Suppressor macrophage (primary cell): Measurements from ENCODE around the gene PANX3.

Experiments
- DNase-seq, 4 experiments: peaks; one replicate each; pipeline ENCODE4 v3.0.0-alpha.2; 2020 to 2022

Gene PANX3

DNA sequence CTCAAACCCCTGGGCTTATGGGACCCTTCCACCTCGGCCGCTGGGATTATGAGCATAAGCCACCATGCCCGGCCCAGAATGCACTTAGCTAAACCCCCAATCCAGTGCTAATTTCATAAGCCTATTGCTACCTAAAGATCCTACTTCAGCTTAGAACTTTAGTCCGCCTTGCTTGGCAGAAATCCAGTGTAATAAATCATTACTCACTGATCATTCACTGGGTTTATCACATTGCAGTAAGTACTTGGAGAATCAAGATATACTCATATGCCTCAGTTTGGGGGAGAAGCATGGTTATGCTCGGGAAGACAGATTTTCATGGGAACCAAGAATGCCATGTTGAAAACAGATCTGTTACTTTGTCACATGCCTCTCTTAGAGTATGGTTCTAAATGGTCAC, 7.6 kb downstream of the PANX3 start:
- no peak for DNase-seq

DNA sequence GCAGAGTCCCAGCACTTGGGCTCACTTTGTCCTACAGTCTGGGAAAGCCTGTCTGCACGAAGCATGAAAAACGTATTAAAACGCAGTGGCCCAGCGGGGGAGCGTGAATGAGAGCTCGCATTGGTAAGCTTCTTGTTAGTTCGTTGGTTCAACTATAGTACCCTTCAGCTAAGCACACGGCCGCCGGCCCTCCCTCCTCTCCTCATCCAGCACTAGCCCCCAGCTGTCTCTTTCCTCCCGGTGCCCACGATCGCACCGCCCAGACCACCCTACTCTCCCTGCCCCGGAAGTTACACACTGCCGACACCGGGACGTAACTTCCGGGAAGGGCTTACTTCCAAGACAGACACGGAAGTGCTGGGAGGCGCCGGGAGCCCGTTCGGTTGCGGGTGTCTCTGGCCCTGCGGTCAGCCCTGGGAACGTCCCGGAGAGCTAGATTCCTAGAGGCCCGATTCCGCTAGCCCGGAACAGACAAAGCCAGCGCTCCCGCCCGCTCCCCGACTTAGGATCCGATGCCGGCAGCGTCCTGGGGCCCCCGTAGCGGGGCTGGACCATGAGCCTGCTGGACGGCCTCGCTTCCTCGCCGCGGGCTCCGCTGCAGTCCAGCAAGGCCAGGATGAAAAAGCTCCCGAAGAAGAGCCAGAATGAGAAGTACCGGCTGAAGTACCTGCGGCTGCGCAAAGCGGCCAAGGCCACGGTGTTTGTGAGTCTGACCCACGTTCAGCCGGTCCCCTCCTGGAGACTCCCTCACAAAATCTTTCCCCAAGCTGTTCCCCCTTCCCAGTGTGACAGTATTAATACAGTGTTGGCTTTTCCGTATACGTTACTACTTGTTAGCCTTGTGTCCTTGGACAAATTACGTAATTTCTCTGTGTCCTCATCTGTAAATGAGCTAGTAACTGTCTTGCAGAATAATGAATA, 11.6 kb downstream of the PANX3 start, which contains the start of gene TBRG1:
TSS of gene TBRG1 (plus strand) at position 334 of the 921 bp plus-strand sequence. CDS start at position 554, 220 bp downstream.
- peak; percentile 87 to 95 (median 94) for DNase-seq

DNA sequence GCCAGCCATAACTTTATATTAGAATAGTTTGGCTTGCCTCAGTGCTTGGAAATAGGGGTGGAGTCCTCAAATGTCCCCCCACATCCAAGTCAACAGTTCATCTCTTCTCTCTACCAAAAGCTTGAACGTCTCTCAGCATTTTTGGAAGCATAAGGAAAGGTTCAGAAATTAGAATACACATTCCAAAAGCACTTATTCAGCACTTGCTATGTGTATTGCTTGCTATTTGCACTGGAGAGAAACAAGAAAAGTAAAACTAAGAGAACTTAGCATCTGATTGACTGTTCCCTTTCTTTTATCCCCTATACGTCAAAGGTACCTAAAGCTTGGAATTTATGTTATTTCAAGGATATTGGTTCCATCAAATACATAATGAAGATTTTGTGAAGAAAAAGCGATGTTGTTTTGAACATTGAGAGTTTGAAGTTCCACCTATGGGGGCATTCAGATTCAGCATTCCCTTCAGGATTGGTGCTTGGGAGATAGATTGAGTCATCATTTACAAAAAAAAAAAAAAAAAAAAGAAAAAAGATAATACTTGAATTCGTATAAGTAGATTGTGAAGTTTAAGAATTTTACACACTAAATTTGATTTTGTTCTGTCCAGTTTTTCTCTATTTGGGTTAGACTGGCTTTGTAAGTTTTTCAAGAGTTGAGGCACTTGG, 12.8 kb downstream of the PANX3 start:
- DNase-seq, result no peak

DNA sequence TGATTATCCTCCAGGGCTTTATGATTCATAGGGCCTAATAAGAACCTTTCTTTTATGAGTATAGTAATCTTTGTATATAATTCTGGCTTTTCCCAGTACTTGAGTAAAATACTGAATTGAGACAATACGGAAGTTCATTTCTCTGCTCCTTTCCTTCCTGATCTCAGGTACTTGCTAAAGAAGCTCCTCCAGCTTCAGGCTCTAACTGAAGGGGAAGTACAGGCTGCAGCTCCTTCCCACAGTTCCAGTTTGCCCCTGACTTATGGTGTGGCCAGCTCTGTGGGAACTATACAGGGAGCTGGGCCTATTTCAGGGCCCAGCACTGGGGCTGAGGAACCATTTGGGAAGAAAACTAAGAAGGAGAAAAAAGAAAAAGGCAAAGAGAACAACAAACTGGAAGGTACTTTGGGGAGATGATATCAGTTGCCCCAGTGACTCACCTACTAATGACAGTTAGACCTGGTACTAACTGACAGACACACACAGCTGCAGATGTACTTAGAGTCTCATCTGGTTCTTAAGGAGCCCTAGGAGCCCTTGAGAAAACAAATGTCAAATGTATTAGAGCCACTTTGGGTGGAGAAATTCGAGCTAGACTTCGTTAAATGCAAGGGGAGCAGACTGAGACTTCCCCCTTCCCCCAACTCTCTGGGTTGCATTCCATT, 14.4 kb downstream of the PANX3 start:
- DNase-seq, result peak in 2 of 4 experiments; percentile 26

DNA sequence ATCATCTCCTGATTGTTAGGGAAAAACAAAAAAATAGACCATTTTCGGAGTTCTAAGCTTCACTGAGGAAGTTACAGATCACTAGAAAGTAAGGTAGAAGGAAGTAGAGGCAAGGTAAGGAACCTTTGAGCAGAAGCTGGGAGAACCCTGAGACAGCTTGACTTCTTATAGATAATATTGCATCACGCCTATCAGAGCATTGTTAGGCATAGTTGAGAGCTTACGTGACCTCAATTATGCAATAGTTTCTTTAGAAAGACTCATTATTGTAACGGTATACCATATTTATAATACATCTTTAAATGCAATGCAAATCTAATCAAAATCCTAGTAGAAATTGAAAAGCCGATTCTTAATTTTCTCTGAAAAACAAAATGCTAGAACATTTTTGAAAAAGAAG, 16.3 kb downstream of the PANX3 start:
- DNase-seq, result no peak

DNA sequence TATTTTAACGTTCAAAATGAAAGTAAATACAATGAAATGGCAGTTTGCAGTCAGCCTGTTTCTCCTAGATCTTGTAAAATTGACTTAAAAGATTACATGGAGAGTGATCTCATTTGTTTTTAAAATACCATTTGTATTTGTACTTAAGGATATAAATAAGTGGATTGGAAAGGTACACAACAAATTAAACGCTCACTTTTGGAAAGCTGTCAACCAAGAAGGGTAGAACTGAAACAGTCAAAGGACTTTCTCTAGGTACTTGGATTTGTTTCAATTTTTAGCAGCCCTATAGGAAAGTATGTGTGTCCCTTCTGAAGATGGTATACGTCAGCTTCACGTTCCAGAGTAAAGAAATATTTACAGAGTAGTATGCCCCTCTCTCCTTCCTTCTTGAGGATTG, 18.7 kb downstream of the PANX3 start:
- DNase-seq, result no peak

DNA sequence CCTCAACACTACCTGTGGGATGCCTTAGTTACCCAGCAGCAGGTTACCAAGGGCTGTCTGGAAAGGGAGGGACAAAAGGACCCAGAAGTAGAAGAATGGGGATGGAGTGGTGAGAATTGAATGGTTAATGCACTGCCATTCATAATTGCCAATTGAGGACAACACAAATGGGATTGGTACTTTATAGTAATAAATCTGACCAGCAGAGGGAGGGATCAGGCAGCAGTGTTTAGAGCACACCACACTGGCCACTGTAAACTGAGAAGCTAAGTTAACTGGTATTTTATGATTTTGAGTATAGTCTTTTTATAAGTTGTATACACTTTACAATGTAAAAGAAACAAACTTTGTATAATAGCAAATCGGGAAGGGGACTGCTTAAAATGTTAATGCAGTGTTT, 22.1 kb downstream of the PANX3 start:
- peak in 2 of 4 experiments; percentile 12 to 24 for DNase-seq

DNA sequence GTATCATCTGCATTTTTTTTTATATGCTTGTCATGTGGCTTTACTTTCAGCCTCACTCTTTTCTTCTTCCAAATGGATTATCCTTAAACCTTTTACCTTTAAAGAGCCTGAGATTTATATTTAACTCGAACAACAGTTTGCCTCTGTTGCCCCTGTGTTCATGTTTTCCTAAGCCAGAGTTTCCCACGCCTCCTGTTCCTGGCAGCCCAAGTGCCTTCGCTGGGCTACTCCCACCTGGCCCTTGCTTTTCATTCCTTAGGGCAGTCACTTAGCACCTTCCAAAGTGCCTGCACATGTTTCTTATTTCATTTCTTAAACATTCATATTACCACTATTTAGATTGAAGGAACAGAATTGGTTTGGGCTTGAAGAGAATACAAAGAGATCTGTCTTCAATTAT, 24.7 kb downstream of the PANX3 start:
- no peak for DNase-seq

DNA sequence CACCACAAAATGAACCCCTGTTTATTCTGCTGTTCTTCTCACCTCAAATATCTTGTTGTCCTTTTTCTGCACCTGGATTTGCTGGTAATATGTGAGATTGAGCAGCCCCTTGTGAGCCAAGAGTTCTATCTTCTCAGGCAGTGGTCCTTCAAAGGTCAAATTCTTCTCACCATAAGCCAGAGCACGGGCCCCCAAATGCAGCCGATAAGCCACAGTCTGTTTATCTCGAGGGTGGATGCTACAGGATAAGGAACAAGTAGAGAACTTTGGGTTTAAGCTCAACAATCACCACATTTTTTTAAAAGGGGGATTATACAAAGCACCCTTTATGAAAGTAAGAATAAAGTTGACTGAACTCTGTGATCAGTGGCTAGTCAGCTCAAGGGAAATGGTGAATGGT, 27.3 kb downstream of the PANX3 start:
- no peak for DNase-seq

DNA sequence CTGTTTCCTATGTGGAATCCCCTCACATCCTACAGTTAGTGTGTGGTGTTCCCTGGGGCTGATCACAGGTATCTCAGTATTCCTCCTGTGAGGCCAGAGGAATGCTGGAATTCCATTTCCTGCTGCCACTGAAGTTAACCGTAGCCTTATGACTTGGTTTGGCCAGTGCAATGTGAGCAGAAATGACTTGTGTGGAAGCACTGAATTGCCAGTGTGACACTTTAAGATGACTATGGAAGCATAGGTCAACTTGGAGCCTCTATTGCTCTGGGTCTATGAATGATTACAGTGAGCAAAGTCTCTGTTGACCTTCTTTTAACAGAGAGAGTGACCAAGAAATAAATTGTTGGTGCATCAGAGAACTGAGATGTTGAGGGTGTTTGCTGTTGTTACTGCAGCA, 28.0 kb downstream of the PANX3 start:
- DNase-seq, result no peak

DNA sequence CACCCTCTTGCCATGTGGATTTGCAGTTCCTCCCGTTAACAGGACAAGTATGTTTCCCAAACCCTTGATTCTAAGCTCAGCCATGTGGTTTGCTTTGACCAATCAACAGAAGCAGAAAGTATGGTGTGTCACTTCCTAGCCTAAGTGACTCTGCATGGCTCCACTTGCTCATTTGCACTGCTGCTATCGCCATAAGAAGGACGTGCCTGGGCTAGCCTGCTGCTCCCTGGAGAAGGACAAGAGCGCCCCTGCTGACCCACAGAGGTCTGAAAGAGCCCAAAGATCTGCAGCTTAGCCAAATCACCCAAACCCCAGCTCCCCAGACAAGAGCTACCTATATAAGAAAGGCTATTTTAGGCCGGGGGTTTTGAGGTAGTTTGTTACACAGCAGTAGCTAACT, 29.4 kb downstream of the PANX3 start:
- no peak for DNase-seq

DNA sequence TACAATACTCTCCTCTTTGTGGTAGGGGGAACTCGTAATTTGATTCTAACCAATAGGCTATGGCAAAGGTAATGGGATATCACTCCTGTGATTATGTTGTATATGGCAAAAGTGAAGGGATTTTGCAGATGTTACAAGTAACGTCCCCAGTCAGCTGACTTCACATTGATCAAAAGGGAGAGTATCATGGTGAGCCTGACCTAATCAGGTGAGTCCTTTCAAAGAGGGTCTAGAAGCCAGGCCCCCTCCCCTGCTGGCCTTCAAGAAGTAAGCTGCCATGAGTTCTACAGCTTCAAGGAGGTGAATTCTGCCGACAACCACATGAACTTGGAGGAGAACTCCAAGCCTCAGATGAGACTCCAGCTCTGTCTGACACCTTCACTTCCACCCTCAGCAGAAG, 31.4 kb downstream of the PANX3 start:
- DNase-seq, result no peak

DNA sequence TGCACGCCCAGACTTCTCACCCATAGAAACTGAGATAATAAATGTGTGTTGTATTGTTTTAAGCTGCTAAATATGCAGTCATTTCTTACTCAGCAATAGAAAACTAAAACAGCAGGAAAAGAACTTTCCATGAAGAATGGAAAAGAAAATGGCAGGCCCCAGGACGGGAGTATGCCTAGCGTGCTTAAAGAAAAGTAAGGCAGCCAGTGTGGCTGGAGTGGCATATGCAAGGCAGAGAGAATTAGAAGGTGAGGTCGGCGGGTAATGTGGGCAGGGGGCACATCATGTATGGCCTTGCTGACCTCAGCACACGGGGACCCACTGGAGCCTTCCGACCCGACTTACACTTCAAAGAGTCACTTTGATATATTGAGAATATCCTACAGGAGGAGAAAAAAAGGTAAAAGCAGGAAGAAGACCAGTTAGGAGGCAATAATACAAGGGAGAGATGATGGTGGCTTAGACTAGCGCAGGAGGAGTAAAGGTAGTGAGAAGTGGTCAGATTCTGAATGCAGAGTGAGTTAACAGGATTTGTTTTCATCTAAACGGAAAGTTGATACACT, 31.9 kb downstream of the PANX3 start:
- DNase-seq, result no peak

DNA sequence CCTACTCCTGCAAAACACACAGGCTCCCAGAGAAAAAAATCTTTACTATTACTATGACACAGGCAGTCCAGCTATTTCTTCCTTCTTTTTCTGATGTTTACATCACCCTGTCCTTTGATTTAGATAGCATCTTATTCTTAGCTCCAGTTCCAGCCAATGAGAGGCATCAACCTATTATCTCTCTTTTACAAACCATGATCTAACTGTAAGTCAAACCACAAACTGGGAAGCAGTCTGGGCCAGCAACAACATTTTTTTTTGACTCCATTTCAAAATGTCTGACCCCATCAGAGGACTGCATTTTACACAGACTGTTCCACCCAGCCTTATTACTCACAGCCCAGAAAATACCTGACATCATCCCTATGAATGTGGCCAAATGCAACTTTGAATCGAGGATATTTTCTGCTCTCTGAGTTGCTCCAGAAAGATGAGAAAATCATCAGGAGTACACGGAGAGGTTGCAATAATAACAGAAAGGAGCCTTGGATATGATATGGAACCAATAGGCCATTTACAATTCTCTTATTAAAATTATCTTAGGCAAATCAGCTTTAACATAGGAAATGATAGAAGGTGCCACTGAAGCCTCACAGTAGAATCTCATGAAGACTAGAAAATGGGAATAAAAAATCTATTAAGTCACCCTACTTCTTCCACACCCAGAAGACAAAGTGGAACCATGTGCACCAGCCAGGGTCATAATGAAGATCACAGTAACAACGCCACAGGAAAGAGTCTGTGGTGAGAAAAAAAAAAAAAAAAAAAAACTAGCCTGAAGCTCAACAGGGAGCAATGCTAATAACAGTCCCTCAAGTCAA, 32.6 kb downstream of the PANX3 start:
- DNase-seq, result peak in 1 of 4 experiments; percentile 28

DNA sequence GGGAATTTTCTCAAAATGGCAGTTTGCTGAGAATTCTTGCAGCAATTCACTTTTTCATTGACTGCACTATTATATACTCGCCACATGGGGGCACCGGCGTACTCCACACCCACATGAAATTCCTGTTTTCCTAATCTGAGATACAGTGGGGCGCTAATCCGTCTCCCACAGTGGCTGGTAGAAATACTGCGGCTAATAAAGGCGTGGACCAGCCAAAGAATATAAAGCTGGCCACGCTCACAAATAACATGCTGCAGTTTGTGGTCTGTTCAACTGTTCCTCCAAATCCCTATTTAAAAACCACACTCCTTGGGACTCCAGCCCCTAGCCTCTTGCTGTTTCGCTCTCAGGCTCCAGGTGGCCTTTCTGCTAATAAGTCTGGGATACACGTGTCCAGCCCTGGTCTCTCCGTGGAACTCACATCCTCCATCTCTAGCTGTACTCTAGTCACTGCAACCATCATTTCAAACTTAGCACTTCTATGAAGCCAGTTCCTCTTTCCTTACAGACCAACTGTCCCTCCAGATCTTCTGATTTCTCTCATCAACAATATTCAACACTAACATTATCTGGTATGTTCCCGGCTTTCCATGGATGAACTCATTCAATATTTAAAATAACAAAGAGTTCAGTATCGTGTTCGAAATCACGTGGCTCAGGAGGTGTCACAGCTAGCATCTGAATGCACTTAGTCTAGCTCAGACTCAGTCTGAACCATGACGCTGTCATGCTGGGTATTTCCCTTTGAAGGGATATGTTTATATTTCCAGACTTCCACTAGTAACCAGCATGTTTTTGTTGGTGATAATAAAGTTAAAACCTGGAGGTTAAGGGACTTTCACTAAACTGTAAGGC, 33.4 kb downstream of the PANX3 start:
- peak; percentile 35 to 69 (median 62) for DNase-seq

DNA sequence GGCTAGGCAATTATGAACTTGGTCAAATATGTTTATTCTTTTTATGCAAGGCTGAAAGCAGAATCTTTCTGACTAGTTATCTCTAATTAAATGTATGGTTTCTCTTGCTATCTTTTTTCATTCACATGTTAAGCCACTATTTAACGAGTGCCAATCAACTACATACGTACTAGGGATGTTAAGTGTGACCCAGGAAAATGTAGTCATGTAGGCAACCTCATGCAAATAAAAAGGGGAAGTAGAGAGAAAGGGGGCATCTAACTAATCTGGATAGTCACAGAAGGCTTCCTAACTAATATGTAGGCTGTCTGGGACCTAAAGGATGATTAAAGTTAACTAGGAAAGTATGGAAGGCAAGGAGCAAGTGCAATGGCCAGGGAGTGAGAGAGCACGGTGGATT, 34.9 kb downstream of the PANX3 start:
- peak in 1 of 4 experiments; percentile 4 for DNase-seq

DNA sequence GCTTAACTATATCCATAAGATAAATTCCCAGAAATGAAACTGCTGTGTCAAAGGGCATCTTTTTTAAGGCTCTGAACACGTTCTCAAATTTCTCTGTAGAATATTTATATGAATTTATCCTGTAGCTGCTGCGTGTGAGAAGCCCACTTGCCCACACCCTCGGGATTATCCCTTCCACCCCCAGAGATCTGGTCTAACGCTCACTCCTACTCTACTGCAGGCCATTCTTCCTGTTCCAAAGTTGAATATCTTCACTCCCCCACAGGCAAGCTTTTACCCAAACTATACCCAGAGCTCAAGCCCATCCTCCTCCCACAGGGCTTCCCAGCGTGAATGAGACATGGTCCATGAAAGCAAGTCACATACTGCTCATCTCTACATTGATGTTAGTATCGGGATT, 37.4 kb downstream of the PANX3 start:
- no peak for DNase-seq

DNA sequence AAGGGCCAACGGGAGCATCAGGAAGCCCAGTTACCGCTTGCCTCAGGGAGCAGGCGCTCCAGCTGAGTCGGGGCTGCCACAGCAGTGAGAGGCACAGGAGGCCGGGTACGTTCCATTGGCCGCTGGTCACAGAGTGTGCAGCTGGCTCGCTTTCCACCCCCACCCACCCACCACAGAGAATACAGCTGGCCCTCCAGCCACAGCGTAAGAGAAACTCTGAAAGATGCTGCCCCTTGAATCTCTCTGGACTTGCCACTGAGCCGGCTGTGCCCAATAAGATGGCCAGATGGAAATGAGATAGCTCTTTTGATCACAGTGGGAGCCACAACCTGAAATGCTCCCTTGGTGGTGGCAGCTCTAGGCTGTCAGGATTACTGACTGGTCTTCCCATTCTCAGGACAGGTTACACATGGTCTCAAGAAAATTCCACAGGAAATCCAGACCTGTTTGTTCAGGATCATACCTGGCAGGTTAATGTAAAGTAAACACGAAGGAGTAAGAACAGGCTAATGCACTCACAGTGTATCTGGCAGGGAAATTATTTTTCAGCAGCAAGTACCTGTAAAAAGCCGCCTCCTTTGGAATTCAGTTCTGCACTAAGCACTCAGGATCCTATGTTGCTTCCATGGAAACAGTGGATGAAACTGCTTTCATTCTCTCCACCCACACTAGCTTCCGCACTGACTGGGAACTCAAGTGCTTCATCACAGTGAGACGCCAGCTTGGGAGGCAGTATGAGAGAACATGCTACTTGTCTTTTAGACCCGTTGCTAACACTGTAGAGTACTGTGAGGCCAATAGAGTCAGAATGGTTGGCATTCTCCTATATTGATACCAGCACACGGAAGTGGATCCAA, 45.8 kb downstream of the PANX3 start:
- DNase-seq, result no peak

DNA sequence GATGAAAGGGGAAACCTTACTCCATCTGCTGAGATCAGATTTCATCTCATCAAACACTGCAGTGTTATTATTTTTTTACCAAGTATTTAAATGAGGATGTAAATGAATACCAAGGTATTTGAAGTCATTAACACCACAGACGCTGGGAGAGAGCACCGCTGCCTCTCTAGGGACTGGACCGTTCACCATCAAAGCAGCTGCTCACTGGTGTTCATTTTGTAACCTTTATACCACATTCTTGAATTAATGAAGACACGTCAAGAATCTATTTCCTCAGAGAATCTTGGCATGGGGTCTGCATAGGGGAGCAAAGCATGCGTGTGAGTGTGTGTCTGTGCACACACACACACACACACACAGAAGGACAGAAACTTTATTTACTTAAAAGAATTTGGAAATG, 46.7 kb downstream of the PANX3 start:
- no peak for DNase-seq

DNA sequence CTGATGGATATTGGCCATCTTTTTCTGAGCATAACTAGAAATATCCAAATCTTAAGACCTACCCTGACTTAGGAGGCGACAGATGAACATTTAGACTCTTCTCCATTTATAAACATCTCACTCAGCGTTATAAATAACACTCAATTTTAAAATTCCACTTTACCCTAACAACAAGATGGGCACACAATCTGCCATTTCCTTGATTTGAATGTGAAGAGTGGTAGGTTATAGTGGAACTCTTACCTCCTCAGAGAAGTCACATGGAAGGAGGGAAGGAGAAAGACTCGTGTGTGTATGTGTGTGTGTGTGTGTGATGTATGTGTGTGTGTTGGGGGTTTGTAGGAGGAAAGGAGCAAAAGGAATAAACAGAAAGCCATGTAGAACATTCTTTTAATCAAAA, 47.3 kb downstream of the PANX3 start:
- DNase-seq, result no peak
